OCI-LY3 (cell line): ENCODE results near the gene APOL5.

Source experiments
- EZH2phosphoT487 ChIP-seq: fragments of 200-600 bp; shearing (Covaris generic); IDR thresholded peaks from 2 replicates; pipeline ENCODE4 v1.6.1; 2018; ENCODE audit warnings: antibody characterized with exemption, mixed run types, low read depth
- TF ChIP-seq, protein P1 (sequence below): fragments of 200-600, 300-600 bp; sonication (generic); IDR thresholded peaks from 2 replicates; pipeline ENCODE4 v1.5.1; 2014; ENCODE audit warnings: antibody characterized with exemption, low read length, low read depth

DNA sequence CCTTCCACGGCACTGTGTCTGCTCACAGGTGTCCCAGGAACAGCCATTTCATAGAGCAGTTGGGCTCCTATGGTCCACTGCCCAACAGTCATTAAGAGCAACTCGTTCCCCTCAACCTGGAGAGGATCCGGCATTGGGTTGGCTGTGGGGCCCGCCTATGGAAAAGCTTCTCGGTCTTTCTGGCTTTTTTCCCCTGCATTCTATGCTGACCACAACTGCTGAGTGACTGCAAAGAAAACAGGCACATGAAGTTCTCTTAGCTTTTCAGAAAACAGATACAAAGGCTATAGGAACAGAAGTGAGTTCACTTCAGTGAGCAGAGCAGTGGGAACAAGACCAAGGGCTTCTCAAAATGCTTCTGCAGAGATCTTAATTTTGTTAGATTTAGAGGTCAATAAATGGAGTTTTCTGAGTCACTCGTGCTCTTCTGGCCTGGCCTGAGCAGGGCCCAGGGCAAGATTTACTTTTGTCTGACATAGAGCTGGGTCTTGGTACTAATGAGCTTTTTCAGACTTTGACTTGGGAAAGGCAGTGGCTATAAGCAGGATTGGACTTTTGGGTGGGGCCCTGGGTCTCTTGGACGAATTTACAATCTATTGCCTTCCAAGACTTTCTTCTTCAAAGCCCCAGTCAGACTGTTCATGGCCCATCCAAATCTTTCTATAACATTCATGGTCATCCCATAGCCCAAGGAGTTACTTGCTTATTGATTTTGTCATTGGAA is 13.6 kb upstream of the APOL5 start:
- TF ChIP-seq, protein P1, sequence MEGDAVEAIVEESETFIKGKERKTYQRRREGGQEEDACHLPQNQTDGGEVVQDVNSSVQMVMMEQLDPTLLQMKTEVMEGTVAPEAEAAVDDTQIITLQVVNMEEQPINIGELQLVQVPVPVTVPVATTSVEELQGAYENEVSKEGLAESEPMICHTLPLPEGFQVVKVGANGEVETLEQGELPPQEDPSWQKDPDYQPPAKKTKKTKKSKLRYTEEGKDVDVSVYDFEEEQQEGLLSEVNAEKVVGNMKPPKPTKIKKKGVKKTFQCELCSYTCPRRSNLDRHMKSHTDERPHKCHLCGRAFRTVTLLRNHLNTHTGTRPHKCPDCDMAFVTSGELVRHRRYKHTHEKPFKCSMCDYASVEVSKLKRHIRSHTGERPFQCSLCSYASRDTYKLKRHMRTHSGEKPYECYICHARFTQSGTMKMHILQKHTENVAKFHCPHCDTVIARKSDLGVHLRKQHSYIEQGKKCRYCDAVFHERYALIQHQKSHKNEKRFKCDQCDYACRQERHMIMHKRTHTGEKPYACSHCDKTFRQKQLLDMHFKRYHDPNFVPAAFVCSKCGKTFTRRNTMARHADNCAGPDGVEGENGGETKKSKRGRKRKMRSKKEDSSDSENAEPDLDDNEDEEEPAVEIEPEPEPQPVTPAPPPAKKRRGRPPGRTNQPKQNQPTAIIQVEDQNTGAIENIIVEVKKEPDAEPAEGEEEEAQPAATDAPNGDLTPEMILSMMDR, result no peak
- no peak for TF ChIP-seq EZH2phosphoT487
